AG08396 (cell line): Measurements from ENCODE around the gene DHRSX.
"Not testable (repeated sequence)": the region's sequence is repeated elsewhere in the genome, so short reads cannot be mapped to it uniquely, and the experiment has no call there.

Source experiments
- DNase-seq: peaks from one replicate; pipeline ENCODE4 v3.0.0; 2012; ENCODE audit warnings: low spot score, mixed read lengths

The DHRSX gene

DNA sequence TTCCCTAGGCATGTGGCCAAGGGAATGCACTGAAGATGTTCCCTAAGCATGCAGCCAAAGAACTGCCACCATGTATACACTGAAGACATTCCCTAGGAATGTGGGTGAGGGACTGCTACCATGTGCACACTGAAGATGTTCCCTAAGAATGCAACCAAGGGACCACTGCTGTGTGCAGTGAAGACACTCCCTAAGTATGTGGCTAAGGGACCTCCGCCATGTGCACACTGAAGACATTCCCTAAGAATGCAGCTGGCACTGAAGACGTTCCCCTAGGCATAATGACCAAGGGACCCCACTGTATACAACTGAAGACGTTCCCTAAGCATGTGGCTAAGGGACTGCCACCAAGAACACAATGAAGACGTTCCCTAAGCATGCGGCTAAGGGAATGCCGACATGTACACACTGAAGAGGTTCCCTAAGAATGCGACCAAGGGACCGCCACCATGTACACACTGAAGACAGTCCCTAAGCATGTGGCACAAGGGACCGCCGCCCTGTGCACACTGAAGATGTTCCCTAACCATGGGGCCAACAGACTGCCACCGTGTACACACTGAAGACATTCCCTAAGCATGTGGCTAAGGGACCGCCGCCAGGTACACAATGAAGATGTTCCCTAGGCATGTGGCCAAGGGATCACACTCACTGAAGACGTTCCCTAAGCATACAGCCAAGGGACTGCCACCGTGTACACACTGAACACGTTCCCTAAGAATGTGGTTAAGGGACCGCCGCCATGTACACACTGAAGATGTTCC is 25.6 kb downstream of the DHRSX start:
- DNase-seq: no peak

DNA sequence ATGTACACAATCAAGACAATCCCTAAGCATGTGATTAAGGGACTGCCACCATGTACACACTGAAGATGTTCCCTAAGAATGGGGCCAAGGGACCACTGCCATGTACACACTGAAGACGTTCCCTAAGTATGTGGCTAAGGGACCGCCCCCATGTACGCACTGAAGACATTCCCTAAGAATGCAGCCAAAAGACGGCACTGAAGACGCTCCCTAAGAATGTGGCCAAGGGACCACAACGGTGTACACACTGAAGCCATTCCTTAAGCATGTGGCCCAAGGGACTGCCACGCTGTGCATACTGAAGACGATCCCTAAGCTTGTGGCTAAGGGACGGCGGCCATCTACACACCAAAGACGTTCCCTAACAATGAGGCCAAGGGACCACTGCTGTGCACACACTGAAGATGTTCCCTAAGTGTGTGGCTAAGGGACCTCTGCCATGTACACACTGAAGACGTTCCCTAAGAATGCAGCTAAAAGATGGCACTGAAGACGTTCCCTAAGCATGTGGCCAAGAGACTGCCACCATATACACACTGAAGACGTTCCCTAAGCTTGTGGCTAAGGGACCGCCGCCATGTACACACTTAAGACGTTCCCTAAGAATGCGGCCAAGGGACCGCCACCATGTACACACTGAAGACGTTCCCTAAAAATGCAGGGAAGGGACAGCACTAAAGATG is 26.4 kb downstream of the DHRSX start:
- DNase-seq: no peak

DNA sequence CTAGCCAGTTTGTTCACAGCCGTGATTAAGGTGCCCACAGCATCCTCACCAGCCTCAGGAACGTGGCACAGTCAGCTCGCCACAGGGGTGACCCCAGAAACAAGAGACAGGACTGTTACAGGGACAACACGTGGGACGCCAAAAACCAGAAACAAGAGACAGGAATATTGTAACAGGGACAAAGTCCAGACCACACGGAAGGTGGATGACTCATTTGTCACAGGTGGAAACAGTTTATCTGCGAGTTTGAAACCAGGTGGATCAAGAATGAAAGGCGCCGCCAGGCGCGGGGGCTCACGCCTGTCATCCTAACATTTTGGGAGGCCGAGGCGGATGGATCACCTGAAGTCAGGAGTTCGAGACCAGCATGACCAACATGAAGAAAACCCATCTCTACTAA is 27.7 kb downstream of the DHRSX start:
- DNase-seq: not testable (repeated sequence)

DNA sequence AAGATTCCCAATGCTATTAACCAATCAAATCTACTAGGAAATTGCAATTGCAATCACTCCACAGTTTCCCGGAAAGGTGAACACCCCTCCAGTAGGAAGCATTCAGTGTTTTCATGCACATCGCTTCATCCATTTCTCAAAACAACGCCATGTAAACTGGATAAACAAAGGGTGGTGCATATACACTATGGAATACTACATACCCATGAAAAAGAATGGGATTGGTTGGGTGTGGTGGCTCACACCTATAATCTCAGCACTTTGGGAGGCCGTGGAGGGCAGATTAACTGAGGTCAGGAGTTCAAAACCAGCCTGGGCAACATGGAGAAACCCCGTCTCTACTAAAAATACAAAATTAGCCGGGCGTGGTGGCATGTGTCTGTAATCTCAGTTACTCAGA is 29.1 kb downstream of the DHRSX start:
- no peak for DNase-seq

DNA sequence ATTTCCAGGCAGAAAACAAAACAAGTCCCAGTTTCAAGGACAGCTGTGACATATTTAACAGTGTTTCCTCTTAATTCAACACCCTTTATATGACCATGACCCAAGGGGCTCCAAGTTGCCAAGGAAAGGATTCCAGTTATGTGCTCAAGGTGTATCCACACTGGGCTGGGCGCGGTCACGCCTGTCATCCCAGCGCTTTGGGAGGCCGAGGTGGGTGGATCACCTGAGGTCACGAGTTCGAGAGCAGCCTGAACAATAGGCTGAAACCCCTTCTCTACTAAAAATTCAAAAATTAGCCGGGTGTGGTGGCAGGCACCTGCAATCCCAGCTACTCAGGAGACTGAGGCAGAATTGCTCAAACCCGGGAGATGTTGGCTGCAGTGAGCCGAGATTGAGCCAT is 29.6 kb downstream of the DHRSX start:
- not testable (repeated sequence) for DNase-seq

DNA sequence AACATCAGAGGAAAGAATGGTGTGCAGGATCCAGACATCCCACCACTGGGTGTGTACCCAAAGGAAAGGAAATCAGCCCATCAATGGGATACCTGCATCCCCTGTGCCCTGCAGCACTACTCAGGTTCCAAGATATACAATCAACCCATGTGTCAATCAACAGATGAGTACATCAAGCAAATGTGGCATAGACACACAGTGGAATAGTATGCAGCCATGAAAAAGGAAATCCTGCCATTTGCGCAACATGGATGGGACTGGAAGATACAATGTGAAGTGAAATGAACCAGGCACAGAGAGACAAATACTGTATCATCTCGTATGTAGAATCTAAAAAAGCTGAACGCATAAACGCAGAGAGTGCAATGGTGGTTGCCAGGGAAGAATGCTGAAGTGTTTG is 30.9 kb downstream of the DHRSX start:
- not testable (repeated sequence) for DNase-seq

DNA sequence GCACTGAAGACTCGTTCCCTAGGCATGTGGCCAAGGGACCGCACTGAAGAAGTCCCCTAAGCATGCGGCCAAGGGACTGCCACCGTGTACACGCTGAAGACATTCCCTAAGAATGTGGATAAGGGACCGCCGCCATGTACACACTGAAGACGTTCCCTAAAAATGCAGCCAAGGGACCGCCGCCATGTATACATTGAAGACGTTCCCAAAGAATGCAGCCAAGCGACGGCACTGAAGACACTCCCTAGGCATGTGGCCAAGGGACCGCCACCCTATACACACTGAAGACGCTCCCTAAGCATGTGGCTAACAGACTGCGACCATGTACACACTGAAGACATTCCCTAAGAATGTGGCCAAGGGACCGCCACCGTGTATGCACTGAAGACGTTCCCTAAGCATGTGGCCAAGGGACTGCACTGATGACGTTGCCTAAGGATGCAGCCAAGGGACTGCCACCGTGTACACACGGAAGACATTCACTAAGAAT is 31.5 kb downstream of the DHRSX start:
- no peak for DNase-seq

DNA sequence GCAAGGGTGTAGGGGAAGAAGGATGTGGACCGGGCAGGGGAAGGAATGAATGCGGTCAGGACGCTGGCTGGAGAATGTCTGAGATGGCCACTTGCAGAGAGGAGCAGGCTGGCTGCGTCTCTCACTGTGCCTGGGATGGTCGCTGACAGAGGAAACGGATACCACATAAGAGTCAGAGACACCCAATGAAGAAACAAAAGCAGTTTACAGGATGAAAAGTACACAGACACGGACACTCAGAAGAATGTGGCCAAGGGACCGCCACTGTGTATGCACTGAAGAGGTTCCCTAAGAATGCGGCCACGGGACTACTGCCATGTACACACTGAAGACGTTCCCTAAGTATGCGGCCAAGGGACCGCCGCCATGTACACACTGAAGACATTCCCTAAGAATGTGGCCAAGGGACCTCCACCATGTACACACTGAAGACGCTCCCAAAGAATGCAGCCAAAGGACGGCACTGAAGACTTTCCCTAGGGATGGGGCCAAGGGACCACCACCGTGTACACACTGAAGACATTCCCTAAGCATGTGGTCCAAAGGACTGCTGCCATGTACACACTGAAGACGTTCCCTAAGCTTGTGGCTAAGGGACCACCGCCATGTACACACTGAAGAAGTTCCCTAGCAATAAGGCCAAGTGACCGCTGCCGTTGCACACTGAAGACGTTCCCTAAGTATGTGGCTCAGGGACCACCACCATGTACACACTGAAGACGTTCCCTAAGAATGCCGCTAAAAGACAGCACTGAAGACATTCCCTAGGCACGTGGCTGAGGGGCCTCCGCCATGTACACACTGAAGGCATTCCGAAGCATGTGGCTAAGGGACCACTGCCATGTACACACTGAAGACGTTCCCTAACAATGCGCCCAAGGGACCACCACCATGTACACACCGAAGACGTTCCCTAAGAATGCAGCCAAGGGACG is 32.2 kb downstream of the DHRSX start:
- no peak for DNase-seq

DNA sequence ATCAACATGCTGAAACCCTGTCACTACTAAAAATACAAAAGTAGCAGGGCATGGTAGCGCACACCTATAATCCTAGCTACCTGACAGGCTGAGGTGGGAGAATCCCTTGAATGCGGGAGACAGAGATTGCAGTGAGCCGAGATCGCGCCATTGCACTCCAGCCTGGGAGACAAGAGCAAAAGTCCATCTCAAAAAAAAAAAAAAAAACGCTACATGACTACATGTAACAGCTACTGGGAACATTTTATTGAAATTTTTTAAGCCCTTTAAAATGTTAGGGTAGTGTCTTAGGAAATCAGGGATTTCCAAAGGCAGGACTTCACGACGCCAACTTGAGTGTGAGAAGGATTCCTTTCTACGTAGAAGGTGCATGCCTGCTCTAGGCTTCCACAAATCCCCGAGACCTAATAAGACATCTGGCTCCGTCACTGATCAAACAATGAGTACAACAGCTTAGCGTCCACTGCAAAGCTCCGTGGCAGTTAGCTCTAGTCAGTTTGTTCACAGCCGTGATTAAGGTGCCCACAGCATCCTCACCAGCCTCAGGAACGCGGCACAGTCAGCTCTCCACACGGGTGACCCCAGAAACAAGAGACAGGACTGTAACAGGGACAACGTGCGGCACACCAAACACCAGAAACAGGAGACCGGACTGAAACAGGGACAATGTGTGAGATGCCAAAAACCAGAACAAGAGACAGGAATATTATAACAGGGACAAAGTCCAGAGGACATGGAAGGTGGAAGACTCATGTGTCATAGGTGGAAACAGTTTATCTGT is 33.7 kb downstream of the DHRSX start:
- DNase-seq: no peak

DNA sequence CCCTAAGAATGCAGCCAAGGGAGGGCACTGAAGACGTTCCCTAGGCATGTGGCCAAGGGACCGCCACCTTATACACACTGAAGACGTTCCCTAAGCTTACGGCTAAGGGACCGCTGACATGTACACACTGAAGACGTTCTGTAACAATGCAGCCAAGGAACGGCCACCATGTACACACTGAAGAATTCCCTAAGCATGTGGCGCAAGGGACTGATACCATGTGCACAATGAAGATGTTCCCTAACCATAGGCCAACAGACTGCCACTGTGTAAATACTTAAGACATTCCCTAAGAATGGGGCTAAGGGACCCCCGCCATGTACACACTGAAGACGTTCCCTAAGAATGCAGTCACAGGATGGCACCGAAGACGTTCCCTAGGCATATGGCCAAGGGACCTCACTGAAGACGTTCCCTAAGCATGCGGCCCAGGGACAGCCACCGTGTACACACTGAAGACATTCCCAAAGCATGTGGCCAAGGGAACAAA is 36.1 kb downstream of the DHRSX start:
- DNase-seq: no peak

DNA sequence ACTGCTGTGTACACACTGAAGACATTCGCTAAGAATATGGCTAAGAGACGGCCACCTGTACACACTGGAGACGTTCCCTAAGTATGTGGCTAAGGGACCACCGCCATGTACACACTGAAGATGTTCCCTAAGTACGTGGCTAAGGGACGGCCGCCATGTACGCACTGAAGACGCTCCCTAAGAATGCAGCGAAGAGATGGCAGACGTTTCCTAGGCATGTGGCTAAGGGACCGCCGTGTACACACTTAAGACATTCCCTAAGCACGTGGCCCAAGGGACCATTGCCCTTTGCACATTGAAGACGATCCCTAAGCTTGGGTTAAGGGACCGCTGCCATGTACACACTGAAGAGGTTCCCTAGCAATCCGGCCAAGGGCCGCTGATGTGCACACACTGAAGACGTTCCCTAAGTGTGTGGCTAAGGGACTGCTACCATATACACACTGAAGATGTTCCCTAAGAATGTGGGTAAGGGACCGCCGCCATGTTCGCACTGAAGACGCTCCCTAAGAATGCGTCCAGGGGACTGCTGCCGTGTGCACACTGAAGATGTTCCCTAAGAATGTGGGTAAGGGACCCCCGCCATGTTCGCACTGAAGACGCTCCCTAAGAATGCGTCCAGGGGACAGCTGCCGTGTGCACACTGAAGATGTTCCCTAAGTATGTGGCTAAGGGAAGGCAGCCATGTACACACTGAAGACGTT is 36.7 kb downstream of the DHRSX start:
- no peak for DNase-seq

DNA sequence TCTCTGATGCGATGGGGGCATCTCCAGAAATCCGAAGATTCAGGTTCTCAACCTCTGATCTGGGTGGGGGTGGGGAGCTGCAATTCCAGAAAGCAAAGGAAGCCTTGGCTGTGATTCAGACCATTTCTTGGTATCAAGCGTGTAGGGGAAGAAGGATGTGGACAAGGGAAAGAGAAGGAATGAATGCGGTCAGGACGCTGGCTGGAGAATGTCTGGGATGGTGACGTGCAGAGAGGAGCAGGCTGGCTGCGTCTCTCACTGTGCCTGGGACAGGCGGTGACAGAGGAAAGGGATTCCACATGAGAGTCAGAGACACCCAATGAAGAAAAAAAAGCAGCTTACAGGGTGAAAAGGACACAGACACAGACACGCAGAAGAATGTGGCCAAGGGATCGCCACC is 37.3 kb downstream of the DHRSX start:
- not testable (repeated sequence) for DNase-seq

DNA sequence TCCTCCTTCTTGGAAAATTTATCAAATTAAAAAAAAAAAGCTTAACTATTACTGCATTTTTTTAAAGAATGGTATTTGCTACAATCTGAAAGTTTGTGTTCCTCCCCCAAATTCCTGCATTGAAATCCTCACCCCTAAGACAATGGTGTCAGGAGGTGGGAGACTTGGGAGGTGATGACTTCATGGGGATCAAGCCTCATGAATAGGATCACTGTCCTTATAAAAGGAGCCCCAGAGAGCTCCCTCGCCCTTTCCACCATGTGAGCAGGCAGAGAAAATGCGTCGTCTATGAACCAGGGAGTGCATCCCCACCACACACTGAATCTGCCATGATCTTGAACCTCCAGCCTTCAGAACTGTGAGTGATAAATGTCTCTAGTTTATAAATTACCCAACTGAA is 38.0 kb downstream of the DHRSX start:
- DNase-seq: no peak

DNA sequence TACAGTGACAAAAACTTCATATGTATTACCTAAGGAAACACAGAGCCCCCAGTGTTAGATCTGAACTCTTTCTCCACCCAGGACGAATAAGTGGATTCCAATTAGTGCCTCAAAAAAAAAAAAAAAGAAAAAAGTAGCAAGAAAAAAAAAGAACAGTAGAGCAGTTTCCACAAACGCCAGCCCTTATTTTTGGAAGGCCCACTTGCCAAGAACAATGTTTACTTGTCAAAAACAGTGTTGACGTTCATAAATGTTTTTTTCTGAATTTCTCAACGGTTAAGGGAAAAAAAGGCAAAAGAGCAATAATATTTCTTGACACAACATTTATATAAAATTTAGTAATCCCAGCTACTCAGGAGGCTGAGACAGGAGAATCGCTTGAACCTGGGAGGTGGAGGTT is 38.7 kb downstream of the DHRSX start:
- DNase-seq: no peak

DNA sequence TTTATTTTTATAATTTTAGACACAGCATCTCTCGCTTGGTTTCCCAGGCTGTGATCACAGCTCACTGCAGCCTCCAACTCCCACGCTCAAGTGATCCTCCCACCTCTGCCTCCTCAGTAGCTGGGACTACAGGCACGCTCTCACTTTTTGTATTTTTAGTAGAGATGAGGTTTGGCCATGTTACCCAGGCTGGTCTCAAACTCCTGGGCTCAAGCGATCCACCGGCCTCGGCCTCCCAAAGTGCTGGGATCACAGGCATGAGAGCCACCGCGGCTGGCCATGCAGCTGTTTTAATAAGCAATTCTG is 39.1 kb downstream of the DHRSX start:
- DNase-seq: no peak

DNA sequence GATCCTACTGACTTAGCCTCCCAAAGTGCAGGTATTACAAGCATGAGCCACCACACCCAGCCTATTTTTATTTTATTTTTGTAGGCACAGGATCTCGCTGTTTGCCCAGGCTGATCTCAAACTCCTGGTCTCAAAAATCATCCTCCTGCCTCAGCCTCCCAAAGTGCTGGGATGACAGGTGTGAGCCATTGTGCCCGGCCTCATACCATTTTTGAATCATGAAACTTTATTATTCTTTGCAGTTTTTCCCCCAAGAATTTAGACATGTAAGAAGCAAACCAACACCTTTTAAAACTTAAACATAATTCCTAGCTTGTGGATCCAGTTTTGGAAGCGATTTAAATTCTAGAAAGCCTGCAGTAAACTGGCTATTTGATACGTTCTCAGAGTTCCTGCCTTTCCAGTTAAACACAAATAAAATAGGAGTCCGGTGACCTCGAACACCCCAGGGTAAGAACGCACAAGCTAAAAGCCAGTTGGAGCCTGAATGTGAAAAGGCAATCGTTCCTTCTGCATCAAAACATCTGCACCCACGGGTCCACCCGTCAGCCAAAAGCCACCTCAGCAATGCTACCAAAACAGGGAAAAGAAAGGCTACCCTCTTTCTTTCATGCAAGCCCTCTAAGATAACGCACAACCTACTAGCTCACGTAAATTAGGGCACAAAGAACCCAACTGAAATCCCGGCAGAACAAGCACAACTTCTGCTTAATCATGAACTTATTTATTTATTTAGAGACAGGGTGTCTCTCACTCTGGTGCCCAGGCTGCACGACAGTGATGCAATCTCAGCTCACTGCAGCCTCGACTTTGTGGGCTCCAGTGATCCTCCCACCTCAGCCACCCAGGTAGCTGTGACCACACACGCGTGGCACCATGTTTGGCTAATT is 39.7 kb downstream of the DHRSX start:
- DNase-seq: not testable (repeated sequence)

DNA sequence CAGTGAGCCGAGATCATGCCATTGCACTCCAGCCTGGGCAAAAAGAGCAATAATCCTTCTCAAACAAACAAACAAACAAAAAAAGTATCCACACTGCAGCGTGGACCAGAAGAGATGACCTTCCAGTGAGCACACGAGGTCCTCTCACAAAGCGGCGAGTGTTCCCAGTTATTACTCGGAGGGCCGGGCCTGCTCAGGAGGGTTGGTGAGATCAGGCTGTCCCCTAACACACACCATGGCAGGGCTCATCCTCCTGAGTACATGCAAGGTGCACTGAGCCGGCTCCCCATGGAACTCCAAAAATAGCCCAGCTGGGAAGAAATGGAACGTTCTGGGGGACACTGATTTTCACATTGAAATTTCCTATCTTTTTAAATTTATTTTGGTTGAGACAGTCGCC is 40.7 kb downstream of the DHRSX start:
- DNase-seq: not testable (repeated sequence)

DNA sequence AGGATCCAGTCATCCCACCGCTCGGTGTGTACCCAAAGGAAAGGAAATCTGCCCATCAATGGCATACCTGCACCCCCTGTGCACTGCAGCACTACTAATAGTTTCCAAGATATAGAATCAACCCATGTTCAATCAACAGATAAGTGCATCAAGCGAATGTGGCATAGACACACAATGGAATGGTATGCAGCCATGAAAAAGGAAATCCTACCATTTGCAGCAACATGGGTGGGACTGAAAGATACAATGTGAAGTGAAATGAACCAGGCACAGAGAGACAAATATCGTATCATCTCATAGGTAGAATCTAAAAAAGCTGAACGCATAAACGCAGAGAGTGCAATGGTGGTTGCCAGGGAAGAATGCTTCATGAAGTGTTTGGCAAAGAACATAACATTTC is 42.5 kb downstream of the DHRSX start:
- DNase-seq: no peak

DNA sequence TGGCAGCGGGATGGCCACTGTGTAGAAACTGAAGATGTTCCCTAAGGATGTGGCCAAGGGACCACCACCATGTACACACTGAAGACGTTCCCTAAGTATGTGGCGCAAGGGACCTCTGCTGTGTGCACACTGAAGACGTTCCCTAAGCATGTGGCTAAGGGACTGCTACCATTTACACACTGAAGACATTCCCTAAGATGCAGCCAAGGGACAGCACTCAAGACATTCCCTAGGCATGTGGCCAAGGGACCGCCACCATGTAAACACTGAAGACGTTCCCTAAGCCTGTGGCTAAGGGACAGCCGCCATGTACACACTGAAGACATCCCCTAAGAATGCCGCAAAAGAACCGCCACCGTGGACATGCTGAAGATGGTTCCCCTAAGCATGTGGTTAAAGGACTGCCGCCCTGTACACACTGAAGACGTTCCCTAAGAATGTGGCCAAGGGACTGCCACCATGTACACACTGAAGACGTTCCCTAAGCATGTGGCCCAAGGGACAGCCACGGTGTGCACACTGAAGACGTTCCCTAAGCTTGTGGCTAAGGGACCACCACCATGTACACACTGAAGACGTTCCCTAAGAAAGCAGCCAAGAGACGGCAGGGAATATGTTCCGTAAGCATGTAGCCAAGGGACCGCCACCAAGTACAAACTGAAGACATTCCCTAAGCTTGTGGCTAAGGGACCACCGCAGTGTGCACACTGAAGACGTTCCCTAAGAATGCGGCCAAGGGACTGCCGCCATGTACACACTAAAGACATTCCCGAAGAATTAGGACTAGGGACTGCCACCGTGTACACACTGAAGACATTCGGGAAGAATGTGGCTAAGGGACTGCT is 43.3 kb downstream of the DHRSX start:
- no peak for DNase-seq
